Ureter (tissue), 1 donor: Measurements from ENCODE around the gene HAVCR2. TPM values are rescaled to one million over a fixed set of nuclear protein-coding genes. Genes with fewer than 3 reads are reported as not detected.
A peak's percentile ranks its signal among the peaks of the same experiment; 100 is the strongest.

Source experiments
- DNase-seq: peaks from one replicate; pipeline ENCODE4 v3.0.0-alpha.2; 2020; ENCODE audit warnings: low spot score
- total RNA-seq: library from RNA; stranded (reverse); gene quantifications from one replicate; pipeline ENCODE4 v1.2.4, GENCODE V29; 2023
- donor health status: DM: yes; HTN: yes; CAD: no.

HAVCR2 gene
- total RNA-seq, 1 donor from 2014 or later, result 5.6 TPM

- peak; percentile 55 for DNase-seq
Observed at GRCh38 chr5:157046041-157046440, 62.8 kb downstream of the HAVCR2 start.

- DNase-seq, result no peak
Observed at GRCh38 chr5:157045601-157046000, 63.2 kb downstream of the HAVCR2 start.

GRCh38 chr5:157038568-157039187, 70.2 kb downstream of the HAVCR2 start:
- DNase-seq, result no peak

Other genes with a start within 250 kb of the HAVCR2 start
- 1.2 TPM for gene TIMD4, start 145.8 kb downstream of the HAVCR2 start, total RNA-seq
- 0.44 TPM for gene HAVCR1, start 49.9 kb downstream of the HAVCR2 start, total RNA-seq
- gene MED7, start 33.8 kb upstream of the HAVCR2 start, total RNA-seq, result 15.8 TPM
- not detected for gene GARIN3, start 57.2 kb upstream of the HAVCR2 start, total RNA-seq
- 4.7 TPM for gene ITK, start 71.8 kb upstream of the HAVCR2 start, total RNA-seq
- gene CYFIP2, start 157.1 kb upstream of the HAVCR2 start, total RNA-seq, result 45.3 TPM